SU-DHL-6 (cell line): ENCODE data around the gene FAM3D.
"Not testable (repeated sequence)": the region's sequence is repeated elsewhere in the genome, so short reads cannot be mapped to it uniquely, and the experiment has no call there.

Source experiments
- H2AFZ ChIP-seq: fragments of 200-600 bp; sonication (generic); 2 replicates; pipeline ENCODE4 v1.6.1; 2014; ENCODE audit warnings: low read depth, mild to moderate bottlenecking, moderate library complexity, mixed read lengths, antibody characterized with exemption, low read length; ENCODE audit not compliant: severe bottlenecking
- H3F3A ChIP-seq: fragments of 200-600 bp; shearing (Covaris generic); 2 replicates; pipeline ENCODE4 v1.6.0; 2016; ENCODE audit warnings: antibody characterized with exemption, mild to moderate bottlenecking; ENCODE audit not compliant: insufficient read depth
- H3K27ac ChIP-seq: fragments of 200-600 bp; sonication (generic); 2 replicates; pipeline ENCODE4 v1.5.1; 2016; ENCODE audit warnings: low read depth, mild to moderate bottlenecking, low read length, moderate library complexity, mixed read lengths
- H3K27me3 ChIP-seq: fragments of 200-600 bp; sonication (generic), shearing (Covaris generic); 2 replicates; pipeline ENCODE4 v1.6.0; 2014; ENCODE audit warnings: mild to moderate bottlenecking, low read length
- H3K36me3 ChIP-seq: fragments of 200-600 bp; sonication (generic); 2 replicates; pipeline ENCODE4 v1.6.1; 2014; ENCODE audit warnings: mild to moderate bottlenecking, low read length, mixed read lengths
- H3K4me2 ChIP-seq: fragments of 300-600, 200-600 bp; shearing (Covaris generic), sonication (generic); 2 replicates; pipeline ENCODE4 v1.6.0; 2014; ENCODE audit warnings: low read length, low read depth, mild to moderate bottlenecking; ENCODE audit not compliant: poor library complexity, severe bottlenecking
- H3K4me3 ChIP-seq: fragments of 200-600 bp; sonication (generic); 2 replicates; pipeline ENCODE4 v1.5.1; 2014; ENCODE audit warnings: antibody characterized with exemption, low read length, mild to moderate bottlenecking, mixed read lengths; ENCODE audit not compliant: insufficient read depth, poor library complexity, severe bottlenecking
- H3K79me2 ChIP-seq: fragments of 200-600 bp; sonication (generic); 2 replicates; pipeline ENCODE4 v1.6.1; 2014; ENCODE audit warnings: mild to moderate bottlenecking, low read length, moderate library complexity; ENCODE audit not compliant: insufficient read depth
- H3K9ac ChIP-seq: fragments of 200-600 bp; sonication (generic); 2 replicates; pipeline ENCODE4 v1.7.0; 2014; ENCODE audit warnings: mild to moderate bottlenecking, low read length
- H3K9me2 ChIP-seq: fragments of 200-600 bp; sonication (generic); replicated peaks from 2 replicates; pipeline ENCODE4 v1.6.1; 2014; ENCODE audit warnings: low read length; ENCODE audit not compliant: insufficient read depth
- H3K9me3 ChIP-seq: fragments of 200-600 bp; sonication (generic); 2 replicates; pipeline ENCODE4 v1.6.1; 2014; ENCODE audit warnings: low read length, mixed read lengths; ENCODE audit not compliant: insufficient read depth
- H4K20me1 ChIP-seq: fragments of 200-600 bp; sonication (generic); 2 replicates; pipeline ENCODE4 v1.6.1; 2014; ENCODE audit warnings: low read depth, mild to moderate bottlenecking, antibody characterized with exemption, low read length, moderate library complexity, mixed read lengths
- CTCF ChIP-seq: fragments of 200-600 bp; sonication (generic); IDR thresholded peaks from one replicate; pipeline ENCODE4 v1.5.1; 2017; ENCODE audit warnings: antibody characterized with exemption, mild to moderate bottlenecking, low read length, moderate library complexity; ENCODE audit not compliant: insufficient read depth, poor library complexity, severe bottlenecking
- EZH2phosphoT487 ChIP-seq: fragments of 200-600 bp; sonication (generic), shearing (Covaris generic); conservative IDR thresholded peaks from 2 replicates; pipeline ENCODE4 v1.6.1; 2018; ENCODE audit warnings: mild to moderate bottlenecking, antibody characterized with exemption, low read length, moderate library complexity, mixed read lengths

The FAM3D gene

GRCh38 chr3:58679974-58680666, 13.5 kb upstream of the FAM3D start:
- no peaks in the 10 kb centered on the region for H3K36me3 ChIP-seq
- no peaks in the 10 kb centered on the region for H4K20me1 ChIP-seq
- TF ChIP-seq EZH2phosphoT487 (no peak), CTCF (no peak)
- H3K9me3 ChIP-seq: no peaks in the 10 kb centered on the region
- no peaks in the 10 kb centered on the region for H3K9me2 ChIP-seq
- no peak overlapping the region for H3K27ac ChIP-seq
- no peak overlapping the region for H3K9ac ChIP-seq
- no peak overlapping the region for H3K4me2 ChIP-seq
- H3F3A ChIP-seq: no peaks in the 10 kb centered on the region
- no peaks in the 10 kb centered on the region for H3K79me2 ChIP-seq
- H3K27me3 ChIP-seq: no peaks in the 10 kb centered on the region
- no peak overlapping the region for H3K4me3 ChIP-seq
- no peak overlapping the region for H2AFZ ChIP-seq

GRCh38 chr3:58679446-58679845, 12.9 kb upstream of the FAM3D start:
- H3K36me3 ChIP-seq: no peaks in the 10 kb centered on the region
- no peaks in the 10 kb centered on the region for H3K9me2 ChIP-seq
- H3K4me3 ChIP-seq: no peak overlapping the region
- no peaks in the 10 kb centered on the region for H3K9me3 ChIP-seq
- no peak overlapping the region for H3K4me2 ChIP-seq
- no peak for TF ChIP-seq EZH2phosphoT487
- no peak for TF ChIP-seq CTCF
- no peaks in the 10 kb centered on the region for H4K20me1 ChIP-seq
- H3K79me2 ChIP-seq: no peaks in the 10 kb centered on the region
- no peaks in the 10 kb centered on the region for H3F3A ChIP-seq
- no peaks in the 10 kb centered on the region for H3K27me3 ChIP-seq
- no peak overlapping the region for H3K9ac ChIP-seq
- no peak overlapping the region for H2AFZ ChIP-seq
- H3K27ac ChIP-seq: no peak overlapping the region

- H3K9me2 ChIP-seq, H4K20me1 ChIP-seq, H3K36me3 ChIP-seq: not testable (repeated sequence)
These were observed 11.8 kb upstream of the FAM3D start for GRCh38 chr3:58678177-58678970.

GRCh38 chr3:58672880-58673279, 6.3 kb upstream of the FAM3D start:
- Histone ChIP-seq H3K36me3 (no peaks in the 10 kb centered on the region), H2AFZ (no peak overlapping the region), H3F3A (no peaks in the 10 kb centered on the region), H3K4me2 (no peak overlapping the region), H3K9me3 (no peaks in the 10 kb centered on the region), H3K79me2 (no peaks in the 10 kb centered on the region), H3K9ac (no peak overlapping the region), H4K20me1 (no peaks in the 10 kb centered on the region), H3K27me3 (no peaks in the 10 kb centered on the region), H3K27ac (no peak overlapping the region), H3K4me3 (no peak overlapping the region), H3K9me2 (no peaks in the 10 kb centered on the region)
- no peak for TF ChIP-seq EZH2phosphoT487
- TF ChIP-seq CTCF: no peak

More at GRCh38 chr3:58678177-58678970, 11.8 kb upstream of the FAM3D start:
- H3K27me3 ChIP-seq, H3K9me3 ChIP-seq, H3F3A ChIP-seq, H3K79me2 ChIP-seq, H3K4me2 ChIP-seq, H3K9ac ChIP-seq, H2AFZ ChIP-seq, H3K4me3 ChIP-seq, H3K27ac ChIP-seq: not testable (repeated sequence)
